Fibroblast of the aortic adventitia (primary cell): Measurements from ENCODE around the gene TBCEL. TPM values are rescaled to one million over a fixed set of nuclear protein-coding genes. Genes with fewer than 3 reads are reported as not detected.

Experiments used
- DNase-seq: peaks from one replicate; pipeline ENCODE4 v3.0.0-alpha.2; 2010; ENCODE audit warnings: low read depth
- H3K4me3 ChIP-seq: 2 replicates; pipeline ENCODE4 v1.5.1; 2011; ENCODE audit warnings: low read depth, mild to moderate bottlenecking, control low read depth, low read length, moderate library complexity
- CTCF ChIP-seq: IDR thresholded peaks from 2 replicates; pipeline ENCODE4 v1.5.1; 2011; ENCODE audit warnings: mild to moderate bottlenecking, low read length, control low read depth, inconsistent platforms; ENCODE audit not compliant: insufficient read depth
- total RNA-seq: library from RNA; depleted of rRNA; stranded (reverse); fragments of >200 nt; gene quantifications from 2 replicates; pipeline ENCODE4 v1.2.3, GENCODE V29; 2012; ENCODE audit warnings: low replicate concordance

TBCEL gene
- total RNA-seq, 1 donor = 30.7 TPM

- no peak for DNase-seq
- TF ChIP-seq CTCF = no peak
Measured at GRCh38 chr11:121067962-121068647, 44.2 kb downstream of the TBCEL start.

GRCh38 chr11:121068787-121069186, 44.9 kb downstream of the TBCEL start:
- H3K4me3 ChIP-seq = no peak overlapping the region
- TF ChIP-seq CTCF = no peak
- no peak for DNase-seq

More at GRCh38 chr11:121067962-121068647, 44.2 kb downstream of the TBCEL start:
- H3K4me3 ChIP-seq = no peak overlapping the region

GRCh38 chr11:121070951-121071845, 47.3 kb downstream of the TBCEL start:
- H3K4me3 ChIP-seq = no peak overlapping the region
- TF ChIP-seq CTCF = no peak
- no peak for DNase-seq

GRCh38 chr11:121071846-121072450, 48.0 kb downstream of the TBCEL start:
- TF ChIP-seq CTCF = no peak
- H3K4me3 ChIP-seq = no peak overlapping the region
- peak; percentile 5 for DNase-seq

GRCh38 chr11:121081321-121081720, 57.4 kb downstream of the TBCEL start:
- DNase-seq = no peak
- TF ChIP-seq CTCF = no peak
- H3K4me3 ChIP-seq = no peak overlapping the region

GRCh38 chr11:121082219-121082618, 58.3 kb downstream of the TBCEL start:
- DNase-seq = no peak
- H3K4me3 ChIP-seq = no peak overlapping the region
- TF ChIP-seq CTCF = no peak
